Activated CD4-positive, CD25-positive, alpha-beta regulatory T cell treated with anti-CD3 and anti-CD28 coated beads, Interleukin-2, amount 50 U/mL, for 16 hours (primary cell): ENCODE measurements around the gene FAM47E.

Experiments
- DNase-seq: peaks from one replicate; pipeline ENCODE4 v3.0.0-alpha.2; 2020; ENCODE audit warnings: low read depth, low spot score

Gene FAM47E

DNA sequence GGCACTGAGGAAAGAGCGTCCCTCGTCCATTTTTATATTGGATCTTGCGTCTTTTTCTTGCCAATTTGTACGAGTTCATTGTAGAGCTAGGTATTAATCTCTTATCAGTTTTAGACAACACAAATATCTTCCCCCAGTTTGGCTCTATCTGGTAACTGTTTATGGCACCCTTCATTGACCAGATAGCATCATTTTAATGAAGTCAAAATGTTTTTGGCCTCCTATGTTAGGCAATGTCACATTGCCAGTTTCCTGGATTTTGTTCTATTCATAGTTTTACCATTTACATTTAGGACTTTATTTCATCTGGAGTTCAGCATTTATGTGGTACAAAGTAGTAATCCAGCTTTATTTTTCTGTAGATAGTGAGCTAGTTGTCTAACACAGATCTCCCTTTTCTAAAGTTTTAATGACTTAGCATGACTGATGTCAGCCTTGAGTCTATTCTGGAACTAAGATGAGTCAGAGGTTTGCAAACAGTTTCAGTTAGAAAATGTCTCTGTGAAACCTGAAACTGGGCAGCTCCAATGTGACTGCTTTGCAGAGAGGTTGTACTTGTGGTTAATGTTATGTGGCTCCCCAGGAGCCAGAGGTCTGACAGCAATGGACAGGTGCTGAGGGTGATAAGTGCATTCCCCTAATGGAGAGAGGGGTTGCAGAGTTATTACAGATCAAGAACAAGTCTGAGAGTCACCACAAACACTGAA, 49.7 kb downstream of the FAM47E start:
- no peak for DNase-seq

DNA sequence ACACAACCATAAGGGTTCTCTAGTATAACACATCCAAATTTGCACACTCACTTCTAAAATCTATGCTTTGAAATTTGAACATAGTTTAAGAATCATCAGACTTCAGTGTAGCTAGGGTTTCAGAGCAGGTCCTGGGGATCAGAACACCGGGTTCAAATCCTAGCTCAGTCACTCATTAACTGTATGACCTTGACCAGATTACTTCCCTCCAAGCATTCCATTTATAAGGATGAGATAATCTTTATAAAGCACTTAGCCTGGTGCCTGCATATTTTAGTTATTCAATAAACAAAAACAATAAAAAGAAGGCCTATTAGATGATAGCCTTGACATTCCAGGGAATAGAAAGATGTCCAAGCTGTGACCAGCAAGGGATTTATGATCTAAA, 50.2 kb downstream of the FAM47E start:
- no peak for DNase-seq

DNA sequence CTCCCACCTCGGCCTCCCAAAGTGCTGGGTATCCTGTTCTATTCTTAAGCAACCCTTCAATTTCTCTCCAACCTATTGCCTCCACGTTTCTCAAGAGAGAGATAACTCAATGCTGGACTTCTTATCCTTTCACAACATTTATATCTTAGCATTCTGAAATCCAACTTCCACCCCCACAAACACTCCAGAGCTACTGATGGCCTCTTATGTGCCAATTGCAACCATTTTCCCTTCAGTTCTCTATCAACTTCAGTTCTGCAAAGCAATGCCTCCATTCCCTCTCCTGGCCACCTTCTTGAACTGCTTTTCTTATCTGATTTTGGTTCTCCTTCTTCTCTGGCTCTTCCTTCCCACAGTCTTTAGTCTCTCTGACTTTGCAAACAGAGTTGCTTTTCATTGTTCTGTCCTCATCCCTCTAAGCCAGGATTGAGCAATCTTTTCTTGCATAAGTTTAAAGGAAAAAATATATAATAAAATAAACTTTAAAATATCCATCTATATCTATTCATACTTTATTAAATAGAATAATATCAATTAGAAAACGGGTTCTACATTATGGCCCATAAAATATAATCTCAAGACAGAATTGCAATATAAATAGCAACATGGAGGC, 51.4 kb downstream of the FAM47E start:
- DNase-seq = no peak

DNA sequence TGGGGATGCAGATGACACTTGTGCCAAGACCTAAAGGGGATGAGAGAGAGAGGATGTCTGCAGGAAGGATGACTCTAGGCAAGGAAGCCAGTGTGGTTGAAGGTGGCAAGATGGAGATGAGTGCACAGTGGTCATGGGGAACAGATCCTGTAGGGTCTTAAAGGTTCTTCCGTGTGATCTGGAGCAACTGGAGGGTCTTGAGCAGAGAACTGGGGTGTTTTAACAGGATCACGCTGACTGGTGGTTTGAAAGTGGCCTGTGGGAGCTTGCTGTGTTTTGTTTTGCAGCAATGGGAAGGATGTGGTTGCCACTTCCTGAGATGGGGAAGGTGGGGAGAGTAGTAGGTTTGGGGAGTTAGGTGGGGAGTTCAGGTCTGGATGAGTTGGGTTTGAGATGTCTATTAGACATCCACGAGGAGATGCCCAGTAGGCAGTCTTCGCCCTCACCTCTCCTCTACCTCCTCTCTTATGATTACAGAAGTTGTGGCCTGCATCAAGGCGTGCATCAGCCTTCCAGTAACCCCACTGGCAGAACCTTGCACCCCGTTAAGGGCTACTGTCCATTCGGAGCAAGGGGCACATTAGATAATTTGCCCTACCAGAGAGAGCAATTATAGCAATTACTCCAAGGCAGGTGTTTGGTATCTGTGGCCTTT, 53.6 kb downstream of the FAM47E start:
- no peak for DNase-seq

DNA sequence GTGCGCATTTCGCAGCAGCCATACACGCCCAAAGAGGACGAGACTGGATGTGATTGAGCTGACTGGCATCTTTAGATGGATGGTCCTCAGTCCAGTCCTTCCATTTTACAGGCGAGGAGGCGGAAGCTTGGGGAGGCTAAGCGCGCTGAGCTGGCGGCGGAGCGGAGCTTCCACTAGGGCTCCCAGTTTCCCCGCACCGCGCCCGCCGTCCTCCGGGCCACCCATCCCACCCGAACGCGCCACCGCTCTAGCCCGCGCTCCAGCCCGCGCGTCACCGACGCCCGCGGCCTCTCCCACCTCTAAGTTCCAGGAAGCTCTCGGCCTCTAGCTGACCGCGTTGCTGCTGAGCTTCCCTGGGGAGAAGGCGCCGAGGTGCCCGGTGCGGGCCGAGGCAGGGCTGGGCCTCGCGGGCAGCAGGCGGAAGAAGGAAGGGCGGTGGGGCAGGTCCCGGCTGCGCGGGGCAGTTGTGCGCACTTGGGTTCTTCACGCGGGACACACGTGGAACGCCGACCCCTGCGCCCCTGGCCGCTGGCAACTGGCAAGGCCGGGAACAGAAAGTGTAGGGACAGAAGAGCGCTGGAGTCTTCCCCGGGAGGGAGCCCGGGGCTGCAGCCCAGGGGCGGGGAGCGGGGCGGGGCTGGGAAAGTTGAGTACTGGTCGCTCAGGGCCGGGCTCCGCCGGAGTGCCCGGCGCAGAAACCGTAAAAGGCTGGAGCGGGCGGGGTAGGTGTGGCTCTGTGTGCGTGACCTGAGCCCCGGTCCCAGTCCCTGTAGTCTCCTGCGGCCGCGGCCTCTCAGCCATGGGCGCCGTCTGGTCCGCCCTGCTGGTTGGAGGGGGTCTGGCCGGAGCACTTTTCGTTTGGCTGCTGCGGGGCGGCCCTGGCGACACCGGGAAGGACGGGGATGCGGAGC, 54.7 kb downstream of the FAM47E start, which contains the start of gene STBD1:
Gene STBD1 (plus strand): TSS at position 763 of the 911 bp plus-strand sequence. CDS start 37 bp downstream, at position 800.
- DNase-seq = no peak

DNA sequence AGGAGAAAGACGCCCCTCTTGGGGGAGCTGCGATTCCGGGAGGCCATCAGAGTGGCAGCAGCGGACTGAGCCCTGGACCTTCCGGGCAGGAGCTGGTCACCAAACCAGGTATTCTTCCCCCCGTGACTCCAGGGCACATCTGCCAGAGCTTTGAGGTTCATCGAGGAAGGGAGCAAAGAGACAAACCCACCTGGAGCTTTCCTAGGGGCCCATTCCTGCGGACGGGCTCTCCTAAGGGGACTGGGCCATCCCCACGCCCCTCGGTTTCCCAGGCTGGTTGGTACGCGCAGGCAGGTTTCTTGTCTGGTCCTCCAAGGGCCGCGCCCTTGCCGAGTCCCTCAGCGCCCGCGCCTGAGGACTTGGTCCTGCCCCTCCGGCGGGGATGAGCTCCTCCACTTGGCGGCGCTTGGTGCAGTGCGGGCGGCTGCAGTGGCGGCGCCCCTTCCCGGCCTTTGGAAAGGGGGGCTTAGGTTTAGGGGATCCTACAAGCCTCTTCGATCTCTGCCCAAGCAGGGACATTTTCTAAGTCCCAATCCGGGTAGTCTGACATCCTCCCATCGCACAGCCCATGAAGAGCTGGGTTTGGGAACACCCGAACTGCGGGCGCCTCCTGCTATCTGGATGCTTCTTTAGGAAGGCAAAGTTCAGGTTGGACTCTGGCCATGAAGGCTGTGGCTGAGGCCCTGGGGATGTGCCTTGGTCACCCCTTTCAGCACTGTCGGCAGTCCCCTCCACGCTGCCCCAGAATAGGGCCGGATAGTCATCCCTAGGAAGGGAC, 55.5 kb downstream of the FAM47E start:
- DNase-seq = no peak

DNA sequence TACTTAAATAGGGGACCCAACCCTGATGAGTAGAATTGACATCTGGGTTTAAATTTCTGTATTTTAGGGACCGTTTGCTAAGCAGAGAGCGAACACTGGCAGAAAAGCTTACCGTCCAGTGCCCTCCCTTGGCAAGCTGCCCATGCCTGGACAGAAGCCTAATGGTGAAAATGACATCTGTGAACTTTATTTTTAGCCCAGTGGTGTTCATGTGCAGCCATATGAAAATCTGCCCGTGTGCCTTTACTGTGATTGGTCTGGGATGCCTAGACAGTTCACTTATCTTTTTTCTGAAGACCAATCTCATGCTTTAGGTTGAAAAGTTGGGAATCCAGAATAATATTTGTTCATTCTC, 56.1 kb downstream of the FAM47E start:
- no peak for DNase-seq

DNA sequence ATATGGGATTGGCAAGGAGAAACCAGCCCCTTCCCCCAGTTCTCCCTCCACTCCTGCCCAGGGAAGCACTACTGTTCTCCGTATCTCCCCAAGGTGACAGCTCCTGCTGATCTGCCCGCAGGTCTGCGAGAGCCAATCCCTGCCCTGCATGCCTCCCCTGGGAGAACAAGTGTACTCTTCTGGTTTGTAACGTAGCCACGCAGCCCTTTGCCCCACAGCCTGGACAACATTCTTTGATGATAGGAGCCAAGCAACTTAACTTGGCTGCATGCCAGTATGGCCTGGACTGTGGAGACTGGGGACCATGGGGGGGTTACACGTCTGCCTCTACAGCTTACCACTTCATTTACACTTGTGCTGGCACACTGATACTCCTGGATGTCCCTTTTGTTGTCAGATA, 57.0 kb downstream of the FAM47E start:
- DNase-seq = no peak

DNA sequence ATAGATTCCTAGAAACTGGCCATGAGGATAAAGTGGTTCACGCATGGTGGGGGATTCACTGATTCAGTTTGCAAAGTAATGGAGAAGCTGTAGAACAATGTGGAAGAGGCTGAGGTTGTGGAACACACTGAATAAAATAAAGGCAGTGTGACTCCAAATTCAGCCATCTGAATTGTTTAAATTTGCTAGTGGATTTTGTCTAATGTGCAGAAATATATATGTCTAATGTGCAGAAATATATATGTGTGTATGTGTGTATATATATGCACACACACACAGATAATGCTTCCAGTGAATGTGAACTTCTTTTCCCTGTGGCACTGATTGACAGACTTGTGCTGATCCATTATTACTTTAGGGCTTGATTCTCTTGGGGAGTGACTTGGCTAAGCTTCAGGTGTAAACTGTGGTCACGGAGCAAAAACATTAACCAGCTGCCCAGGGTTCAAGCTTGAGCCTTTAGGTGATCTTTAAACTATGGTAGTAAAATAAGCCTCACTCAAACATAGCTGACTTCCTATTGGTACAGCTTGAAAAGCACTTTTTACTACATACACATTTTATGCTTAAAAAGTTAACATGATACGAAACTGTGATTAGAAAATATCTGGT, 58.5 kb downstream of the FAM47E start:
- no peak for DNase-seq

DNA sequence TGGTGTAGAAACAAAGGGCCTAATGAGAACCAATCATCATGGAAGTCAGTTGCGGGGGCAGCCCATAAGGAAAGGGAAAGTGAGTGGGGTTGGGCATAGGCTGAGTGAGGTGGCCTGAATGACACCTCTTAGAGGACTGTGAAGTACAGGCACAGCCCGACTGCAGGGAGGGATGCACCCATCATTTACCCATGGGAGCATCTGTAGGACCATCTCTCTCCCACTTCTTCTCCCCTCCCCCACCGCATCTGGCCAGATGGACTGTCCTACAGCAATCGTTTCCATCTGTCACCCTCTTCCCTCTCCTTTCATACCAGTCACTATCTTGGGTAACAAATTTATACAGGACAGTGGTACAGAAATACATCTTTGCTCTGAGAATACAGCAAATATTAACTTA, 59.2 kb downstream of the FAM47E start:
- no peak for DNase-seq

DNA sequence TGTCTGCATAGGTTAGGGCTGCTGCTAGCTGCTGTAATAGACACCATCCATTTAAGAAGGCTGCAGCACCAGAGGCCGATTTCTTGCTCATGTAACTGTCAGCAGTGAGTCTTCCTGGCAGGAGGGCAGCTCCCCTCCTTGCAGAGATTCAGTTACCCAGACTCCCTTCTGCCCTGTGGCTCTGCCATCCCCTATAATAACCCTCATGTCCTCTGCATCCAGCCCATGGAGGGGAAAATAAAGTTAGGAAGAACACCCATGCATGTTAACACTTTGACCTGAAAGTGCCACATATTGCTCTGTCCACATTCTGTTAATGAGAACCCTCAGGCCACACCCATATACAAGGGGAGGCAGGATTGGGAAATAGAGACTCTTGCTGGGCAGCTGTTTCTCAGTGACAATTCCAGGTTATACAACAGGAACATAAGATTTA, 60.4 kb downstream of the FAM47E start:
- DNase-seq = no peak

DNA sequence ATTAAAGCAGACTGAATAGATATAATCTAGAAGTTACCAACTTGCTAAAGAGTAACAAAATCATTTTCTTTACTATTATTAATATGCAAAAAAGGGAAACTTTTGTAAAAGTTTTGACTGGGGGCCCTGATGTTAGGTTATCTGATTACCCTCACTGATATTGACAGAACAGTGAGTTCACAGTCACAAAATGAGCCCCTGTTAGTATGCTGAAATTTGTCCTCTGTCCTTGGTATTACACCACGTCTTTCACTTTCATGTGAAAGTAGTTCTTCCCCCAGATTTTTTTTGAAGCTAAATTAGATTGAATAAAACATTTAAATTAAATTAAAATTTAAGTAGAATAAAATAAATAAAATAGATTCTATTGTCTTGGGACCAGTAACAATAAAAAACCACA, 60.9 kb downstream of the FAM47E start:
- no peak for DNase-seq

DNA sequence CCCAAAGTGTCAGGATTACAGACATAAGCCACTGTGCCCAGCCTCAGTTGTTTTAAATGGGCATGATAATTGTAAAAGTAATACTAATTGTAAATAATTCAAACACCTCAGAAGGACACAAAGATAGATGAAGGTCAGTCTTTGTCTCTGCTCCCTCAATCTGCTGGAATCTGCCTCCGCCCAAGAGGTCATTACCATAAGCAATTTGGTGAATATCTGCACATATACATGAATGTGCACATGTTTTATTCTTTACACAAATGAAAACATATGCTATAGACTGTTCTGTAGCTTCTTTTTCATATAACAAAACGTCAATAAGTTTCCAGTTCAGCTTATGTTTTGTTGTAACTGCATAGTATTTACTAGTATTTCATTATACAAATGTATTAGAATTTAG, 62.0 kb downstream of the FAM47E start:
- no peak for DNase-seq

DNA sequence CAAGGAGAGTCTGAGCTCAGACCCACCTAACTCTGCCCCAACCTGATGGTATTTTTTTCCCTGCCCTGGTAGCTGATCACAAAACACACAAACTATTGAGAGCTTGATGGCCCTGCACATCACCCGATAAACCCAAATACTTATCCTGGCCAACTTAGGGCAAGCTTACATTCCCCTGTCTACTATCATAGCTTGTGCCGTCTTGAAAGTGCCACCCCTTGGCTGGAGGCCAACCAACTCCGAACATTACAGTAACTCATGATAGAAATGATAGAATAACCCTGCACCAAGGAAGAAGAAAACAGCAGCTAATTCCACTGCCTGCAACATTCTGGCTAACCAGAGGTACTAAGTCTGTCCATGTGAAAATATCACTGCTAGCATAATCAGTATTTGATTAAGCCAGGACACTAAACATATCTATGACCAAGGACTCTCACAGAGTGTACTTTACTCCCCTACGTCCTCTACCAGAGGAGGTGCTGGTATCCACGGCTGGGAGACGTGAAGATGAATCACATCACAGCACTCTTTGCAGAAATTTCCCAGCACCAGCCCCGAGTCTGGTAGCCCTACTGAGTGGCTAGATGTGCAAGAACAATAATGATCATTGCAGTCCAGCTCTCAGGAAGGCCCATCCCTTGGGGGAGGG, 63.9 kb downstream of the FAM47E start:
- DNase-seq = no peak

DNA sequence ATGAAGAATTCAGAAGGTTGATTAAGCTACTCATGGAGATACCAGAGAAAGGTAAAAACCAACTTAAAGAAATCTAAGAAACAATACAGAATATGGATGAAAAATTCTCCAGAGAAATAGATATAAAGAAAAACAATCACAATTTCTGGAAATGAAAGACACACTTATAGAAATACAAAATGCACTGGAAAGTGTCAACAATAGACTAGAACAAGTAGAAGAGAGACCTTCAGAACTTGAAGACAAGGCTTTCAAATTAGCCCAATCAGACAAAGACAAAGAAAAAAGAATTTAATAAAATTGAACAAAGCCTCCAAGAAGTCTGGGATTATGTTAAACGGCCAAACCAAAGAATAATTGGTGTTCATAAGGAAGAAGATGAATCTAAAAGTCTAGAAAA, 64.6 kb downstream of the FAM47E start:
- DNase-seq = no peak

DNA sequence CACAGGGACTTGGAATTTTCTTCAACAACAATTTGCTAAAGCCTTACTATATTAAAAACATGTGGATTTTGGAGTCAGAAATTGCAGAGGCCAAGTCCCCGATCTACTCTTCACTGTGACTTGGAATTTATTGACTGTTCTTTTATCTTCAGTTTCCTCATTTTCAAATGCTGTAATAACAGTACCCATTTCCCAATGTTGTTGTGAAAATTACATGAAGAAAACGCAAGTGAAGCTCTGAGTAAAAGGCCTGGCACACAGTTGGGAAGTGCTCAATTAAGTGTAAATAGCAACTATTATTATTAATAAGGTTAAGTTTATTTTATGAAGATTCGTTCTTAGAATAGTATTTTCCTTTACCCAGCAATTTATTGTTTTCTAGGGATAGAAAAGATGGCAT, 70.7 kb downstream of the FAM47E start:
- no peak for DNase-seq

DNA sequence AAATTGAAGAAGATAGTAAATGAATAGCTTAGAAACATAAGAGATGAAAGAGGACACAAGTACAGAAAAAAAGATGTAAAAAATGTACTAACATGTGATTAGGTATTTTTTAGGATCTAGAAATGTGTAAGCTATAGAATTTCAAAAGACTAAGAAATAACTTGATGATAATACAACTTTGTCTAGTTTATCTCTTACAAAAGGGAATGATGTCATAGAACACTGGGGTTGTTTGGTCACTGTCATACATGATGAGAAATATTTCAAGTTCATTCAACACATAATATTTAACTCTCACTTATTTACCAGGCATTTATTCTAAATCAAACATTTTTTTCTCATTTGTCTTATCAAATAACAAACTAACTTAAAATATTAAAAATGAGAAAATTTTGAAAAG, 73.6 kb downstream of the FAM47E start:
- DNase-seq = no peak

DNA sequence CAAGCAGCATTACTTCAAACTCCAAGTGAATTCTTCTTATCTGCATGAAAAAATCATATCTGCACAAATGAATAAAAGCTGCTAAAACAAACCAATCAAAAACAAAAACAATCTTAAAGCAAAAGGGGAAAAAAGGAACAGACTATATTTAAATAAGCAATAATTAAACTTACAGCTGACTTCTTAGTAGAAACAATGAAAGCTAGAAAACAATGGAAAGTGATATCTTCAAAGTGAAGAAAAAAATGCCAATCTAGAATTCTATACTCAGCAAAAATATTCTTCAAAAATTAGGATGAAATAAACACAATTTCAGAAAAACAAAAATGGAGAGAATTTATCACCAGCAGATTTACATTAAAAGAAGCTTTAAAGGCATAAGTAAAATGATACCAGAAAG, 75.0 kb downstream of the FAM47E start:
- DNase-seq = no peak
